ENCODE data around the gene GRK3.

- TF ChIP-seq POLR2A (IDR thresholded peaks at IDR 0.05; ENCODE audit: low read length): no peak
- no peak for TF ChIP-seq GATA1 (IDR thresholded peaks at IDR 0.05; ENCODE audit: low read depth, low read length)
Measured at GRCh38 chr22:25536589-25536988, 27.9 kb upstream of the GRK3 start.
